HEK293T (cell line): Measurements from ENCODE around the gene PLXNA3.

Source experiments
- CTCF ChIA-PET: fragments of 350-600 bp; formaldehyde crosslinking; extraction: SDS; loops from one replicate; lab custom pipeline; 2021; ENCODE audit warnings: antibody characterized with exemption, inconsistent platforms; lab: Yijun Ruan, JAX
- POLR2A ChIA-PET: fragments of 350-600 bp; formaldehyde crosslinking; extraction: SDS; loops from one replicate; lab custom pipeline; 2020; ENCODE audit warnings: antibody characterized with exemption, inconsistent platforms; lab: Yijun Ruan, JAX
- DNase-seq: peaks from one replicate; pipeline ENCODE4 v3.0.0; 2012; ENCODE audit warnings: mixed read lengths; ENCODE audit errors: extremely low spot score
- ARNT ChIP-seq: fragments of 450-650 bp; IDR thresholded peaks from 2 replicates; pipeline ENCODE4 v1.6.1; 2017; ENCODE audit warnings: mild to moderate bottlenecking
- BHLHE40 ChIP-seq: fragments of 450-650 bp; IDR thresholded peaks from 2 replicates; pipeline ENCODE4 v1.6.1; 2016; ENCODE audit warnings: mild to moderate bottlenecking, moderate library complexity, borderline replicate concordance
- CTBP1 ChIP-seq: fragments of 450-650 bp; IDR thresholded peaks from 2 replicates; pipeline ENCODE4 v1.6.1; 2016; ENCODE audit warnings: borderline replicate concordance
- ELF4 ChIP-seq: fragments of 450-650 bp; IDR thresholded peaks from 2 replicates; pipeline ENCODE4 v1.6.1; 2017; ENCODE audit warnings: antibody characterized with exemption
- FOXA1 ChIP-seq: fragments of 450-650 bp; IDR thresholded peaks from 2 replicates; pipeline ENCODE4 v1.6.1; 2016; ENCODE audit warnings: mild to moderate bottlenecking
- FOXK2 ChIP-seq: fragments of 450-650 bp; IDR thresholded peaks from 2 replicates; pipeline ENCODE4 v1.6.1; 2016; ENCODE audit warnings: mild to moderate bottlenecking
- FOXM1 ChIP-seq: fragments of 450-650 bp; IDR thresholded peaks from 2 replicates; pipeline ENCODE4 v1.6.1; 2017; ENCODE audit warnings: mild to moderate bottlenecking, borderline replicate concordance
- HDGF ChIP-seq: fragments of 450-650 bp; IDR thresholded peaks from 2 replicates; pipeline ENCODE4 v1.6.1; 2017; ENCODE audit warnings: antibody characterized with exemption, borderline replicate concordance
- L3MBTL2 ChIP-seq: fragments of 450-650 bp; conservative IDR thresholded peaks from 2 replicates; pipeline ENCODE4 v1.6.1; 2016; ENCODE audit warnings: mild to moderate bottlenecking
- LEF1 ChIP-seq: fragments of 450-650 bp; IDR thresholded peaks from 2 replicates; pipeline ENCODE4 v1.6.1; 2017; ENCODE audit warnings: mild to moderate bottlenecking, borderline replicate concordance
- NFRKB ChIP-seq: fragments of 450-650 bp; IDR thresholded peaks from 2 replicates; pipeline ENCODE4 v1.6.1; 2016; ENCODE audit warnings: mild to moderate bottlenecking, moderate library complexity
- PKNOX1 ChIP-seq: fragments of 450-650 bp; IDR thresholded peaks from 2 replicates; pipeline ENCODE4 v1.6.1; 2016
- SP1 ChIP-seq: fragments of 450-650 bp; IDR thresholded peaks from 2 replicates; pipeline ENCODE4 v1.6.1; 2017
- SUZ12 ChIP-seq: fragments of 450-650 bp; IDR thresholded peaks from 2 replicates; pipeline ENCODE4 v1.6.1; 2016; ENCODE audit warnings: mild to moderate bottlenecking
- TARDBP ChIP-seq: fragments of 450-650 bp; IDR thresholded peaks from 2 replicates; pipeline ENCODE4 v1.6.1; 2016
- ZNF384 ChIP-seq: fragments of 450-650 bp; IDR thresholded peaks from 2 replicates; pipeline ENCODE4 v1.6.1; 2016

PLXNA3 gene

GRCh38 chrX:154433605-154434004 lies 24.5 kb upstream of the PLXNA3 start:
- ChIA-PET CTCF (no interaction called here), POLR2A (no interaction called here)
- no peak for DNase-seq
- no peak for TF ChIP-seq NFRKB
- TF ChIP-seq BHLHE40: no peak
- TF ChIP-seq LEF1: no peak
- no peak for TF ChIP-seq FOXA1
- no peak for TF ChIP-seq HDGF
- TF ChIP-seq ELF4: no peak
- no peak for TF ChIP-seq SP1
- TF ChIP-seq CTBP1: no peak
- TF ChIP-seq FOXM1: no peak
- no peak for TF ChIP-seq FOXK2
- TF ChIP-seq SUZ12: no peak
- TF ChIP-seq TARDBP: no peak
- no peak for TF ChIP-seq L3MBTL2
- TF ChIP-seq ZNF384: no peak

DNA sequence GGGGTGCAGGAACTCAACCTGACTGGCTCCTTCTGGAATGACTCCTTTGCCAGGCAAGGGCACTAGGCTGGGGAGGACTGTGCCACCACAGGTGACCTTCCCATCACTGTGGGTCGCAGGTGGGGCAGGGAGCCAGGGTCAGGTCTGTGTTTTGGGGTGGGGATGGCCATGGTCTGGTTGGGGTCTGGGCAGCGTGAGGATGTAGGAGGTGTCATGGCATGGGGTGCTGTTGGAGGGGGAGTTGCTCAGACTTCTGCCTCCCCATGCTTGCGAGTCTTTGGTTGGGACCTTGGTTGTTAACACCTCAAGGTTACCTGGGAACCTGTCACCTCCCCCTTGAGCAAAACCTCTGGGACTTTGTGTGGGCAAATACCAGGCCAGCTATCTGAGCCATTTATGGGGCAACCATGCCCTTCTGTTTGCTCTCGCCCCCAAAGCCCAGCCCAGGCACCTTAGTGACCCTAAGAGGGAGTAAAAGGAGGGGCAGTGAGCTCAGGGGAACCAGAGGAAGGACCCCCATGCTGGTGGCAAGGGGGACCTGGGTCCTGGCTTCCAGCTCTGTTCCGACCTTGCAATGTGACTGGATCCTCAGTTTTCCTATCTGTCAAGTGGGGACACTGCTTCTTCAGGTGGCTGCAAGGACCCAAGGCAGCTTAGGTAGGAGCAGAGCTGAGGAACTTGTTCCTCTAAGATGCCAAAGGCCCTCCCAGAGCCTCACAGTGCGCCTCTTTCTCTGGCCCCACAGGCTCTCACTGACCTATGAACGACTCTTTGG lies 23.5 kb upstream of the PLXNA3 start:
- ChIA-PET POLR2A (interaction anchor here (0.8 to 1.9 kb wide), 2 partner anchors 52 to 55 kb away, joined by 3 to 5 read pairs; partner anchors contain the start of genes SLC10A3 and UBL4A), CTCF (no interaction called here)
- TF ChIP-seq ELF4 (no peak), CTBP1 (no peak), SP1 (no peak), BHLHE40 (no peak), NFRKB (no peak), FOXM1 (no peak), L3MBTL2 (no peak), HDGF (no peak), FOXA1 (no peak)
- DNase-seq: no peak

- POLR2A ChIA-PET: interaction anchor here (0.8 to 1.9 kb wide), 4 partner anchors 9 to 55 kb away, joined by 3 to 5 read pairs (median 4); partner anchors contain the start of genes FAM50A, SLC10A3 and UBL4A
- CTCF ChIA-PET: no interaction called here
Observed at GRCh38 chrX:154435171-154435733, 22.8 kb upstream of the PLXNA3 start.

GRCh38 chrX:154436374-154436982 lies 21.6 kb upstream of the PLXNA3 start:
- POLR2A ChIA-PET: interaction anchor here (1.1 to 1.9 kb wide), 2 partner anchors 8 to 24 kb away, joined by 4 to 5 read pairs; partner anchors contain the start of gene FAM50A
- DNase-seq: peak; percentile 76
- TF ChIP-seq L3MBTL2 (no peak; the same call in 1 of the 2 replicates), FOXK2 (no peak), PKNOX1 (no peak), HDGF (no peak), LEF1 (no peak), SP1 (no peak), ZNF384 (no peak), BHLHE40 (no peak)
- CTCF ChIA-PET: no interaction called here

More at GRCh38 chrX:154435171-154435733, 22.8 kb upstream of the PLXNA3 start:
- no peak for TF ChIP-seq NFRKB
- no peak for TF ChIP-seq PKNOX1
- no peak for TF ChIP-seq FOXM1
- TF ChIP-seq LEF1: no peak
- no peak for TF ChIP-seq FOXA1
- no peak for TF ChIP-seq L3MBTL2
- TF ChIP-seq SUZ12: no peak
- DNase-seq: no peak

DNA sequence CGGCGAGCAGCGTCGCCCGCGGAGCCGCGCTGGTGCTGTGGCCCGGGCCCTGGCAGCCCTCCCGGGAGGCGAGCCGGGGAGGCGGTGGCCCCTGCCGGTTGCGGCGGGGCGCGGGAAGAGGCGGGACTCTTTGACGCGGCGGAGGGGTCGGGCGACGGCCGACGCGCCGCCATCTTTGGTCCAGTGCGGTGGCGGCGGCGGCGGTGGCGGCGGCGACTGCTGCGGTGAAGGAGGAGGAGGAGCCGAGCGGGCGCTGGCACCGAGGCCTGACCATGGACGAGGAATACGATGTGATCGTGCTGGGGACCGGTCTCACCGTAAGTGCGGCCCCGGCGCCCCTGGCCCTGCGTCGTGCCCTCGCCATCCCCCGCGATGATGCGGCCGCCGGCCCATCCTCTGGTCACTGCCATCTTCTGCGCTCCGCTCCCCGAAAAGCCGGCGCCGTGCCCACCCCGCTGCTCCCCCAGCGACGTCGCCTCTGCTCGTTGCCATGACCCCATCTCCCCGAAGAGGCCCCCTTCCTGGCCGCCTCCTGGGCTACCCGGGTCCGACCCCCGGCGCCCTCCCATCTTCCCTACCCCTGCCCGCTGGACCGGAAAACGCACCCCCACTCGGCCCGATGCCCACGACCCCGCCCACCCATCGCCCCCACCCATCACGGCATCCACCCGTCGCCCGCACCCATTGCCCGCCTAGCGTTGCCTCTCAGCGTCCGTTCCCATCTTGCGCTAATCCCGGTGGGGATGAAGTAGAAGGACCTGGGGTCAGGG lies 20.9 kb upstream of the PLXNA3 start, which contains the start of gene GDI1:
Gene GDI1, plus strand, starts transcription at position 172 of the 770 bp plus-strand sequence. Its CDS starts 101 bp downstream, at position 273.
- TF ChIP-seq FOXM1 (no peak), LEF1 (peak; percentile 74; the same call in 1 of the 2 replicates), NFRKB (no peak), CTBP1 (0 out of 2 replicates have a peak, but pooled peaks have one; percentile 9), ELF4 (no peak), ARNT (no peak), BHLHE40 (no peak)
- ChIA-PET CTCF (no interaction called here), POLR2A (interaction anchor here (1.9 kb wide), 1 partner anchor 25 kb away, joined by 5 read pairs; no protein-coding TSS in a partner anchor)
- peak; percentile 66 for DNase-seq
